ENCODE measurements around the gene FRRS1L.

- TF ChIP-seq PATZ1 (CRISPR knock-in tag; IDR thresholded peaks at IDR 0.05; ENCODE audit: borderline replicate concordance) (no peak), ZNF8 (CRISPR knock-in tag; IDR thresholded peaks at IDR 0.05) (no peak), ARNTL (CRISPR knock-in tag; IDR thresholded peaks at IDR 0.05; ENCODE audit: borderline replicate concordance, low read depth) (no peak), ZC3H10 (CRISPR knock-in tag; IDR thresholded peaks at IDR 0.05) (no peak), ZFP30 (CRISPR knock-in tag; IDR thresholded peaks at IDR 0.05) (no peak), ZFP3 (CRISPR knock-in tag; IDR thresholded peaks at IDR 0.05) (no peak), CSRNP3 (CRISPR knock-in tag; IDR thresholded peaks at IDR 0.05) (no peak), ZNF70 (CRISPR knock-in tag; IDR thresholded peaks at IDR 0.05) (no peak)
These were observed 39.6 kb upstream of the FRRS1L start for GRCh38 chr9:109206670-109207069.

Data from SK-N-SH treated with all-trans-retinoic acid at 6 μM for 48 hours (cell line).